A549 (cell line): Measurements from ENCODE around the gene RTN4IP1. TPM values are rescaled to one million over a fixed set of nuclear protein-coding genes. Genes with fewer than 3 reads are reported as not detected.

ENCODE experiments used
- ATAC-seq, 2 experiments: fragments of 200-7000 bp in 1 of 2; fragments of >200 bp in 1 of 2; cut with Nextera tagmentation in 1 of 2; cut with Tn5 transposase in 1 of 2; 3 replicates each; pipeline versions ENCODE4 v1.8.0 to v1.9.1; 2018 to 2020; ENCODE audit warnings: mild to moderate bottlenecking in 1 of 2, moderate library complexity in 1 of 2
- CTCF ChIA-PET: fragments of 300-600 bp; sonication (Branson Sonifier 250); formaldehyde crosslinking; extraction: SDS; loops from one replicate; lab custom pipeline; 2021; ENCODE audit warnings: antibody characterized with exemption, inconsistent platforms; lab: Yijun Ruan, JAX
- POLR2A ChIA-PET: fragments of 350-600 bp; formaldehyde crosslinking; extraction: SDS; loops from one replicate; lab custom pipeline; 2021; ENCODE audit warnings: antibody characterized with exemption, inconsistent platforms; lab: Yijun Ruan, JAX
- DNase-seq, 2 experiments: peaks; one replicate each; pipeline versions ENCODE4 v3.0.0 to v3.0.0-alpha.2; 2011 to 2016; ENCODE audit warnings: low read depth in 1 of 2, low spot score in 1 of 2
- FAIRE-seq: peaks from 2 replicates; lab custom pipeline; 2011; peaks lifted over from hg19 to GRCh38; lab: Jason Lieb, UNC
- H3K27ac ChIP-seq, 2 experiments: fragments of >200 bp; sonication (Bioruptor Twin); formaldehyde crosslinking; 3 replicates each; pipeline ENCODE4 v1.5.1; 2016 to 2017
- H3K4me1 ChIP-seq: fragments of >200 bp; sonication (Bioruptor Twin); formaldehyde crosslinking; 3 replicates; pipeline ENCODE4 v1.6.1; 2016
- H3K4me2 ChIP-seq: fragments of >200 bp; sonication (Bioruptor Twin); formaldehyde crosslinking; 3 replicates; pipeline ENCODE4 v1.6.1; 2016
- H3K4me3 ChIP-seq: fragments of >200 bp; sonication (Bioruptor Twin); formaldehyde crosslinking; 3 replicates; pipeline ENCODE4 v1.5.1; 2016
- H3K9me3 ChIP-seq: fragments of >200 bp; sonication (Bioruptor Twin); formaldehyde crosslinking; 3 replicates; pipeline ENCODE4 v1.6.1; 2016
- CBX8 ChIP-seq: fragments of 200-600 bp; sonication (generic); IDR thresholded peaks from 2 replicates; pipeline ENCODE4 v1.6.1; 2016
- CHD4 ChIP-seq: fragments of 200-600 bp; sonication (generic); IDR thresholded peaks from 2 replicates; pipeline ENCODE4 v1.6.1; 2016; ENCODE audit warnings: antibody characterized with exemption, mild to moderate bottlenecking, borderline replicate concordance
- CTCF ChIP-seq: fragments of >200 bp; sonication (Bioruptor Twin); formaldehyde crosslinking; IDR thresholded peaks from 3 replicates; pipeline ENCODE4 v1.5.1; 2016
- E2F6 ChIP-seq: IDR thresholded peaks from 2 replicates; pipeline ENCODE4 v1.6.1; 2012; ENCODE audit warnings: low read depth, borderline replicate concordance
- EHMT2 ChIP-seq: fragments of 200-600 bp; sonication (generic); IDR thresholded peaks from 2 replicates; pipeline ENCODE4 v1.6.1; 2016; ENCODE audit warnings: antibody characterized with exemption, low read depth, mild to moderate bottlenecking, moderate library complexity
- ESRRA ChIP-seq: fragments of 150-350 bp; IDR thresholded peaks from 2 replicates; pipeline ENCODE4 v1.6.1; 2014; ENCODE audit warnings: mild to moderate bottlenecking, low read length, borderline replicate concordance
- FOXS1 ChIP-seq: fragments of 250-450 bp; sonication (Bioruptor Pico); IDR thresholded peaks from 2 replicates; pipeline ENCODE4 v1.5.0; 2020; ENCODE audit warnings: mild to moderate bottlenecking, moderate library complexity
- GATA3 ChIP-seq: IDR thresholded peaks from 2 replicates; pipeline ENCODE4 v1.6.1; 2012; ENCODE audit warnings: borderline replicate concordance
- HES2 ChIP-seq: fragments of >200 bp; sonication (Bioruptor Twin); formaldehyde crosslinking; IDR thresholded peaks from 2 replicates; pipeline ENCODE4 v1.6.1; 2016
- HOXB13 ChIP-seq: fragments of 250-450 bp; sonication (Bioruptor Pico); IDR thresholded peaks from 2 replicates; pipeline ENCODE4 v1.5.0; 2020; ENCODE audit warnings: low read depth, mild to moderate bottlenecking, moderate library complexity
- JUNB ChIP-seq: fragments of >200 bp; sonication (Bioruptor Twin); formaldehyde crosslinking; IDR thresholded peaks from 2 replicates; pipeline ENCODE4 v1.6.1; 2016
- MAZ ChIP-seq: fragments of 150-350 bp; IDR thresholded peaks from 2 replicates; pipeline ENCODE4 v1.6.1; 2014; ENCODE audit warnings: antibody characterized with exemption, low read depth, low read length, borderline replicate concordance
- MYC ChIP-seq: IDR thresholded peaks from 2 replicates; pipeline ENCODE4 v1.6.1; 2012; ENCODE audit warnings: mild to moderate bottlenecking, inconsistent platforms, low read length, improper control_type of control experiment, borderline replicate concordance
- NFE2L2 ChIP-seq: fragments of 150-350 bp; conservative IDR thresholded peaks from 2 replicates; pipeline ENCODE4 v1.6.1; 2014; ENCODE audit warnings: low read length
- NR3C1 ChIP-seq: fragments of >200 bp; sonication (Bioruptor Twin); formaldehyde crosslinking; IDR thresholded peaks from 3 replicates; pipeline ENCODE4 v1.6.1; 2017
- POLR2AphosphoS2 ChIP-seq: conservative IDR thresholded peaks from 2 replicates; pipeline ENCODE4 v1.6.1; 2012; ENCODE audit warnings: low read length, improper control_type of control experiment, inconsistent platforms
- RNF2 ChIP-seq: fragments of 200-600 bp; sonication (generic); IDR thresholded peaks from 2 replicates; pipeline ENCODE4 v1.6.1; 2016; ENCODE audit warnings: low read depth, mild to moderate bottlenecking, antibody characterized with exemption, moderate library complexity, borderline replicate concordance
- SMC3 ChIP-seq: fragments of >200 bp; sonication (Bioruptor Twin); formaldehyde crosslinking; IDR thresholded peaks from 3 replicates; pipeline ENCODE4 v1.6.1; 2018; ENCODE audit warnings: inconsistent platforms
- TP53 ChIP-seq: fragments of 250-450 bp; sonication (Bioruptor Pico); IDR thresholded peaks from 2 replicates; pipeline ENCODE4 v1.5.0; 2021; ENCODE audit warnings: mild to moderate bottlenecking, moderate library complexity
- ZC3H11A ChIP-seq: fragments of 450-650 bp; IDR thresholded peaks from 2 replicates; pipeline ENCODE4 v1.6.1; 2014; ENCODE audit warnings: antibody characterized with exemption, mild to moderate bottlenecking
- WGBS: methylation state at CpG from one replicate; pipeline ENCODE4 v1.1.6; 2017; ENCODE audit errors: missing lambda C conversion rate; 5-methylcytosine and 5-hydroxymethylcytosine counted together
- polyA plus RNA-seq, 4 experiments: library from polyadenylated mRNA; depleted of rRNA in 3 of 4; stranded (reverse); fragments of >200 nt; fragmentation: RNase III in 1 of 4; extraction: RNeasy Plus Mini Kit Qiagen cat#74134 plus additional on column Dnase treatment in 1 of 4; gene quantifications; 2 replicates in 3 of 4; 3 replicates in 1 of 4; pipeline ENCODE4 v1.2.3, GENCODE V29; 2011 to 2017

RTN4IP1 gene
- polyA plus RNA-seq, 2 of the 4 experiments (the other 2 are of a cell fraction), result 13.9 to 15.1 TPM

GRCh38 chr6:106613590-106613989 is 15.7 kb downstream of the RTN4IP1 start:
- TF ChIP-seq ESRRA (no peak), MYC (no peak), MAZ (no peak), GATA3 (no peak), E2F6 (no peak)
- WGBS, result 92% methylated on average over 1 of the region's 1 CpG
- FAIRE-seq (no peak), DNase-seq (no peak), ATAC-seq (no peak)
- ChIA-PET CTCF (interaction anchor here (0.6 to 1.4 kb wide), 2 partner anchors 47 to 366 kb away, joined by 3 to 4 read pairs; no protein-coding TSS in a partner anchor), POLR2A (interaction anchor here (0.6 kb wide), 1 partner anchor 11 kb away, joined by 5 read pairs; no protein-coding TSS in a partner anchor)
- Histone ChIP-seq H3K4me2 (no peak overlapping the region), H3K4me3 (no peak overlapping the region), H3K4me1 (no peaks in the 10 kb centered on the region), H3K9me3 (no peaks in the 10 kb centered on the region), H3K27ac (no peak overlapping the region)

GRCh38 chr6:106612671-106613416 is 16.5 kb downstream of the RTN4IP1 start:
- POLR2A ChIA-PET, result interaction anchor here (0.6 kb wide), 1 partner anchor 12 kb away, joined by 5 read pairs; no protein-coding TSS in a partner anchor
- Histone ChIP-seq H3K9me3 (no peaks in the 10 kb centered on the region), H3K4me2 (no peak overlapping the region), H3K27ac (no peak overlapping the region), H3K4me1 (no peaks in the 10 kb centered on the region), H3K4me3 (no peak overlapping the region)
- TF ChIP-seq ZC3H11A (no peak), NR3C1 (no peak), NFE2L2 (no peak), JUNB (no peak), HOXB13 (CRISPR knock-in tag) (no peak), CBX8 (no peak), RNF2 (no peak), CHD4 (no peak), FOXS1 (CRISPR knock-in tag) (no peak), HES2 (no peak), EHMT2 (no peak), SMC3 (no peak)
- no peak for FAIRE-seq
- WGBS, result 96% methylated on average over 9 of the region's 9 CpGs
- DNase-seq, result no peak
- no peak for ATAC-seq
- CTCF ChIA-PET, result no interaction called here

- FAIRE-seq (no peak), DNase-seq (no peak), ATAC-seq (no peak)
- ChIA-PET POLR2A (no interaction called here), CTCF (interaction anchor here (1.0 to 4.6 kb wide), 5 partner anchors 11 to 387 kb away, joined by 3 to 39 read pairs (median 3); no protein-coding TSS in a partner anchor)
- H3K27ac ChIP-seq, result no peak overlapping the region
- 89% methylated on average over 2 of the region's 2 CpGs for WGBS
- no peak overlapping the region for H3K4me2 ChIP-seq
- H3K4me3 ChIP-seq, result no peak overlapping the region
- TF ChIP-seq POLR2AphosphoS2 (no peak), SMC3 (no peak), CHD4 (no peak), TP53 (CRISPR knock-in tag) (no peak), CTCF (no peak)
- H3K9me3 ChIP-seq, result no peaks in the 10 kb centered on the region
- no peaks in the 10 kb centered on the region for H3K4me1 ChIP-seq
Measured at GRCh38 chr6:106611030-106611429, 18.3 kb downstream of the RTN4IP1 start.
